Neural cell (in vitro differentiated cells): ENCODE measurements around the gene AQP2. TPM values are rescaled to one million over a fixed set of nuclear protein-coding genes. Genes with fewer than 3 reads are reported as not detected.

Source experiments
- H2AFZ ChIP-seq: fragments of 200-600, 300-800 bp; sonication (generic), shearing (Covaris generic); 2 replicates; pipeline ENCODE4 v1.6.0; 2014; ENCODE audit warnings: low read depth, mild to moderate bottlenecking, antibody characterized with exemption, low read length, moderate library complexity
- H3F3A ChIP-seq: fragments of 200-600 bp; shearing (Covaris generic); 2 replicates; pipeline ENCODE4 v1.6.1; 2016; ENCODE audit warnings: mild to moderate bottlenecking, moderate library complexity, mixed read lengths, antibody characterized with exemption, low read length; ENCODE audit not compliant: insufficient read depth, poor library complexity, severe bottlenecking
- H3K27ac ChIP-seq: fragments of 200-600, 300-800 bp; sonication (generic), shearing (Covaris generic); 2 replicates; pipeline ENCODE4 v1.5.1; 2014; ENCODE audit warnings: mild to moderate bottlenecking, low read length, moderate library complexity
- H3K27me3 ChIP-seq: fragments of 300-800, 200-600 bp; sonication (generic), shearing (Covaris generic); 2 replicates; pipeline ENCODE4 v1.6.0; 2014; ENCODE audit warnings: mild to moderate bottlenecking, low read depth, low read length, moderate library complexity; ENCODE audit not compliant: insufficient read depth
- H3K36me3 ChIP-seq: fragments of 300-800, 200-600 bp; sonication (generic), shearing (Covaris generic); 2 replicates; pipeline ENCODE4 v1.5.1; 2014; ENCODE audit warnings: mild to moderate bottlenecking, antibody characterized with exemption, low read length, moderate library complexity; ENCODE audit not compliant: insufficient read depth
- H3K4me2 ChIP-seq: fragments of 300-800, 200-600 bp; sonication (generic), shearing (Covaris generic); 2 replicates; pipeline ENCODE4 v1.6.0; 2014; ENCODE audit warnings: mild to moderate bottlenecking, low read length
- H3K4me3 ChIP-seq: fragments of 300-800, 200-600 bp; sonication (generic), shearing (Covaris generic); 2 replicates; pipeline ENCODE4 v1.5.1; 2014; ENCODE audit warnings: mild to moderate bottlenecking, low read length, moderate library complexity
- H3K79me2 ChIP-seq: fragments of 200-600 bp; shearing (Covaris generic); replicated peaks from 2 replicates; pipeline ENCODE4 v1.6.0; 2014; ENCODE audit warnings: mild to moderate bottlenecking, low read length, moderate library complexity; ENCODE audit not compliant: insufficient read depth
- H3K9ac ChIP-seq: fragments of 300-800, 200-600 bp; sonication (generic), shearing (Covaris generic); 2 replicates; pipeline ENCODE4 v1.6.1; 2016; ENCODE audit warnings: mild to moderate bottlenecking, low read length, mixed read lengths
- H3K9me2 ChIP-seq: fragments of 200-600 bp; shearing (Covaris generic); 2 replicates; pipeline ENCODE4 v1.6.1; 2016; ENCODE audit warnings: mild to moderate bottlenecking, low read length, mixed read lengths; ENCODE audit not compliant: insufficient read depth
- H3K9me3 ChIP-seq: fragments of 200-600, 300-800 bp; sonication (generic), shearing (Covaris generic); 2 replicates; pipeline ENCODE4 v1.6.1; 2016; ENCODE audit warnings: mild to moderate bottlenecking, mixed run types, low read length, moderate library complexity, mixed read lengths
- H4K20me1 ChIP-seq: fragments of 200-600 bp; shearing (Covaris generic); 2 replicates; pipeline ENCODE4 v1.6.1; 2016; ENCODE audit warnings: mild to moderate bottlenecking, mixed run types; ENCODE audit not compliant: insufficient read depth
- CTCF ChIP-seq: fragments of 450-650 bp; IDR thresholded peaks from 2 replicates; pipeline ENCODE4 v1.5.1; 2014; ENCODE audit warnings: antibody characterized with exemption, mild to moderate bottlenecking, moderate library complexity; ENCODE audit not compliant: poor library complexity, severe bottlenecking
- EP300 ChIP-seq: fragments of 450-650 bp; conservative IDR thresholded peaks from 2 replicates; pipeline ENCODE4 v1.6.1; 2014; ENCODE audit warnings: antibody characterized with exemption, mild to moderate bottlenecking, moderate library complexity; ENCODE audit not compliant: poor library complexity, severe bottlenecking
- EZH2 ChIP-seq: fragments of 200-600, 300-800 bp; shearing (Covaris generic), sonication (generic); IDR thresholded peaks from 2 replicates; pipeline ENCODE4 v1.6.1; 2014; ENCODE audit warnings: antibody characterized with exemption, low read length, borderline replicate concordance, mild to moderate bottlenecking; ENCODE audit not compliant: insufficient read depth, poor library complexity, severe bottlenecking
- MXI1 ChIP-seq: fragments of 450-650 bp; conservative IDR thresholded peaks from 2 replicates; pipeline ENCODE4 v1.6.1; 2014; ENCODE audit warnings: antibody characterized with exemption, mild to moderate bottlenecking; ENCODE audit not compliant: poor library complexity, severe bottlenecking
- POLR2AphosphoS5 ChIP-seq: IDR thresholded peaks from 2 replicates; pipeline ENCODE4 v1.6.1; 2012
- RAD21 ChIP-seq: fragments of 450-650 bp; conservative IDR thresholded peaks from 2 replicates; pipeline ENCODE4 v1.6.1; 2014; ENCODE audit warnings: antibody characterized with exemption, mild to moderate bottlenecking, moderate library complexity
- SMC3 ChIP-seq: fragments of 450-650 bp; conservative IDR thresholded peaks from 2 replicates; pipeline ENCODE4 v1.6.1; 2014; ENCODE audit warnings: antibody characterized with exemption, mild to moderate bottlenecking, moderate library complexity; ENCODE audit not compliant: poor library complexity
- polyA plus RNA-seq: library from polyadenylated mRNA; depleted of rRNA; stranded (reverse); fragments of >200 nt; gene quantifications from 2 replicates; pipeline ENCODE4 v1.2.3, GENCODE V29; 2014
- TF ChIP-seq, protein P1 (sequence below): IDR thresholded peaks from 2 replicates; pipeline ENCODE4 v1.6.1; 2012; ENCODE audit warnings: borderline replicate concordance

Gene AQP2
- polyA plus RNA-seq, 1 donor from 2014 or later, result not detected

- Histone ChIP-seq H3K27ac (no peak overlapping the region), H3K79me2 (no peaks in the 10 kb centered on the region)
Measured at GRCh38 chr12:50004696-50005095, 54.2 kb downstream of the AQP2 start.

GRCh38 chr12:50005175-50005574, 54.6 kb downstream of the AQP2 start:
- Histone ChIP-seq H3K9ac (no peak overlapping the region), H3K27ac (no peak overlapping the region), H3K79me2 (no peaks in the 10 kb centered on the region)

More at GRCh38 chr12:50004696-50005095, 54.2 kb downstream of the AQP2 start:
- H3F3A ChIP-seq, result no peaks in the 10 kb centered on the region
- H3K4me2 ChIP-seq, result no peak overlapping the region
- no peak overlapping the region for H3K9ac ChIP-seq
- H3K27me3 ChIP-seq, result no peaks in the 10 kb centered on the region
- no peaks in the 10 kb centered on the region for H4K20me1 ChIP-seq
- H3K36me3 ChIP-seq, result no peaks in the 10 kb centered on the region
- no peak overlapping the region for H2AFZ ChIP-seq
- H3K4me3 ChIP-seq, result no peak overlapping the region
- no peaks in the 10 kb centered on the region for H3K9me3 ChIP-seq
- TF ChIP-seq, protein P1, sequence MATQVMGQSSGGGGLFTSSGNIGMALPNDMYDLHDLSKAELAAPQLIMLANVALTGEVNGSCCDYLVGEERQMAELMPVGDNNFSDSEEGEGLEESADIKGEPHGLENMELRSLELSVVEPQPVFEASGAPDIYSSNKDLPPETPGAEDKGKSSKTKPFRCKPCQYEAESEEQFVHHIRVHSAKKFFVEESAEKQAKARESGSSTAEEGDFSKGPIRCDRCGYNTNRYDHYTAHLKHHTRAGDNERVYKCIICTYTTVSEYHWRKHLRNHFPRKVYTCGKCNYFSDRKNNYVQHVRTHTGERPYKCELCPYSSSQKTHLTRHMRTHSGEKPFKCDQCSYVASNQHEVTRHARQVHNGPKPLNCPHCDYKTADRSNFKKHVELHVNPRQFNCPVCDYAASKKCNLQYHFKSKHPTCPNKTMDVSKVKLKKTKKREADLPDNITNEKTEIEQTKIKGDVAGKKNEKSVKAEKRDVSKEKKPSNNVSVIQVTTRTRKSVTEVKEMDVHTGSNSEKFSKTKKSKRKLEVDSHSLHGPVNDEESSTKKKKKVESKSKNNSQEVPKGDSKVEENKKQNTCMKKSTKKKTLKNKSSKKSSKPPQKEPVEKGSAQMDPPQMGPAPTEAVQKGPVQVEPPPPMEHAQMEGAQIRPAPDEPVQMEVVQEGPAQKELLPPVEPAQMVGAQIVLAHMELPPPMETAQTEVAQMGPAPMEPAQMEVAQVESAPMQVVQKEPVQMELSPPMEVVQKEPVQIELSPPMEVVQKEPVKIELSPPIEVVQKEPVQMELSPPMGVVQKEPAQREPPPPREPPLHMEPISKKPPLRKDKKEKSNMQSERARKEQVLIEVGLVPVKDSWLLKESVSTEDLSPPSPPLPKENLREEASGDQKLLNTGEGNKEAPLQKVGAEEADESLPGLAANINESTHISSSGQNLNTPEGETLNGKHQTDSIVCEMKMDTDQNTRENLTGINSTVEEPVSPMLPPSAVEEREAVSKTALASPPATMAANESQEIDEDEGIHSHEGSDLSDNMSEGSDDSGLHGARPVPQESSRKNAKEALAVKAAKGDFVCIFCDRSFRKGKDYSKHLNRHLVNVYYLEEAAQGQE, result no peak
- TF ChIP-seq SMC3 (no peak), EP300 (no peak), POLR2AphosphoS5 (no peak), CTCF (no peak), MXI1 (no peak), RAD21 (no peak), EZH2 (no peak)
- no peaks in the 10 kb centered on the region for H3K9me2 ChIP-seq

More at GRCh38 chr12:50005175-50005574, 54.6 kb downstream of the AQP2 start:
- Histone ChIP-seq H2AFZ (no peak overlapping the region), H3K9me2 (no peaks in the 10 kb centered on the region), H3K27me3 (no peaks in the 10 kb centered on the region), H3K4me2 (no peak overlapping the region), H3F3A (no peaks in the 10 kb centered on the region), H3K4me3 (no peak overlapping the region), H3K36me3 (no peaks in the 10 kb centered on the region), H3K9me3 (no peaks in the 10 kb centered on the region), H4K20me1 (no peaks in the 10 kb centered on the region)
- TF ChIP-seq POLR2AphosphoS5 (no peak), EZH2 (no peak), EP300 (no peak), MXI1 (no peak), RAD21 (no peak)
